BE2C (cell line): Measurements from ENCODE around the gene SPDEF.

Source experiments
- DNase-seq: peaks from one replicate; pipeline ENCODE4 v3.0.0-alpha.2; 2020
- H3K27me3 ChIP-seq: fragments of 250-450 bp; sonication (Bioruptor Pico); 2 replicates; pipeline ENCODE4 v1.5.1; 2020; ENCODE audit warnings: mild to moderate bottlenecking
- H3K36me3 ChIP-seq: fragments of 250-450 bp; sonication (Bioruptor Pico); 2 replicates; pipeline ENCODE4 v1.5.1; 2020; ENCODE audit warnings: mild to moderate bottlenecking
- H3K4me1 ChIP-seq: fragments of 250-450 bp; sonication (Bioruptor Pico); 2 replicates; pipeline ENCODE4 v1.5.1; 2020
- H3K4me3 ChIP-seq: 2 replicates; pipeline ENCODE4 v1.5.1; 2011; ENCODE audit warnings: low read depth, low read length
- H3K9me3 ChIP-seq: fragments of 250-450 bp; sonication (Bioruptor Pico); 2 replicates; pipeline ENCODE4 v1.5.1; 2020
- TF ChIP-seq, protein P1 (sequence below): IDR thresholded peaks from 2 replicates; pipeline ENCODE4 v1.5.1; 2012; ENCODE audit warnings: mild to moderate bottlenecking, low read depth, low read length

SPDEF gene

DNA sequence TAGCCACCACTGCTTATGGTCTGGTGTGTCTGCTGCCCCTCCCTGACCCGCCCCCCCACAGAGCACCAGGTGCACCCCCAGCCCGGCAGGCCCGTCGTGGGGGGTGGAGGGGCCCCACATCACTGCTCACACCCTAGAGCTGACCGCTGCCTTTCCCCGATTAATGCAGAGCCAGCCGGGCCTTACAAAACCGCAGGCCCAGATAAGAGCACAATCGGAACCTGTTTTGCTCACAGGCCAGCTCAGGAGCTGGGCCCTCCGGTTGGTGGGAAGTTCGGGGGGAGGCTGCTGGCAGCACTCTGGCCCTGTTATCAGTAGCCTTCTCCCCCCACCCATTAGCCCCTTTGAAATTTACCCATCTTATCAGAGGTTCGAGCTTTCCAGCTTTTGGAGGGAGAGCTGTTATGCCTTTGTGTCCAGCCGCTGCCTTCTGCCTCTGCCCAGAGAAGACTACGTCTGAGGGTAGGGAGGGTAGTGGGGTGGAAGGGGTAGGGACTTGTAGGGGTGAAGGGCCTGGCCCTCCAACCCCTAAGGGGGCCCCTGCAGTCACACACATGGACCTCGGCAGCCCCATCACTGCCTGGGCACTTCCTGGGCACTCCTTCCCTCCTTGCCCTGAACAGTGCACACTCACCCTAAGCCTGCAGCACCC lies 6.9 kb upstream of the SPDEF start:
- no peak overlapping the region for H3K4me3 ChIP-seq
- no peaks in the 10 kb centered on the region for H3K27me3 ChIP-seq
- TF ChIP-seq, protein P1, sequence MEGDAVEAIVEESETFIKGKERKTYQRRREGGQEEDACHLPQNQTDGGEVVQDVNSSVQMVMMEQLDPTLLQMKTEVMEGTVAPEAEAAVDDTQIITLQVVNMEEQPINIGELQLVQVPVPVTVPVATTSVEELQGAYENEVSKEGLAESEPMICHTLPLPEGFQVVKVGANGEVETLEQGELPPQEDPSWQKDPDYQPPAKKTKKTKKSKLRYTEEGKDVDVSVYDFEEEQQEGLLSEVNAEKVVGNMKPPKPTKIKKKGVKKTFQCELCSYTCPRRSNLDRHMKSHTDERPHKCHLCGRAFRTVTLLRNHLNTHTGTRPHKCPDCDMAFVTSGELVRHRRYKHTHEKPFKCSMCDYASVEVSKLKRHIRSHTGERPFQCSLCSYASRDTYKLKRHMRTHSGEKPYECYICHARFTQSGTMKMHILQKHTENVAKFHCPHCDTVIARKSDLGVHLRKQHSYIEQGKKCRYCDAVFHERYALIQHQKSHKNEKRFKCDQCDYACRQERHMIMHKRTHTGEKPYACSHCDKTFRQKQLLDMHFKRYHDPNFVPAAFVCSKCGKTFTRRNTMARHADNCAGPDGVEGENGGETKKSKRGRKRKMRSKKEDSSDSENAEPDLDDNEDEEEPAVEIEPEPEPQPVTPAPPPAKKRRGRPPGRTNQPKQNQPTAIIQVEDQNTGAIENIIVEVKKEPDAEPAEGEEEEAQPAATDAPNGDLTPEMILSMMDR: no peak
- no peaks in the 10 kb centered on the region for H3K4me1 ChIP-seq
- DNase-seq: no peak
- no peaks in the 10 kb centered on the region for H3K36me3 ChIP-seq
- no peaks in the 10 kb centered on the region for H3K9me3 ChIP-seq

DNA sequence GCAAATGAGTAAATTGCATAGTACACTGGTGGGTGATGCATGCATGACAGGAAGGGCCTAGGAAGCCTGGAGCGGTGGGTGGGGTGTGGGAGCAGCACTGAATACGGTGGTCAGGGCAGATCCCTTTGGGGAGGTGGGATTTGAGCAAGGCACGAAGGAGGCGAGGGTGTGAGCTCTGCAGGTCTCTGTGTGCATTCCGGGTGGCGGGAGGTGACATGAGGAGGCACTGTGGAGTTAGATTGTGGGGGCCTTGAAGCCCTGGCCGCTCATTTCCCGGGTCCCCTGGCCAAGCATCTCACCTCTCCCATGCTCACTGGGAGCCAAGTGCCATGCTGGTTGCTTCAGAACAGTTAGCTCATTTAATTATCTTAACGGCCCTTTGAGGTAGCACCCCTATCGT lies 6.2 kb upstream of the SPDEF start:
- Histone ChIP-seq H3K4me3 (no peak overlapping the region), H3K9me3 (no peaks in the 10 kb centered on the region), H3K36me3 (no peaks in the 10 kb centered on the region), H3K4me1 (no peaks in the 10 kb centered on the region), H3K27me3 (no peaks in the 10 kb centered on the region)
- TF ChIP-seq, protein P1: no peak
- DNase-seq: no peak

DNA sequence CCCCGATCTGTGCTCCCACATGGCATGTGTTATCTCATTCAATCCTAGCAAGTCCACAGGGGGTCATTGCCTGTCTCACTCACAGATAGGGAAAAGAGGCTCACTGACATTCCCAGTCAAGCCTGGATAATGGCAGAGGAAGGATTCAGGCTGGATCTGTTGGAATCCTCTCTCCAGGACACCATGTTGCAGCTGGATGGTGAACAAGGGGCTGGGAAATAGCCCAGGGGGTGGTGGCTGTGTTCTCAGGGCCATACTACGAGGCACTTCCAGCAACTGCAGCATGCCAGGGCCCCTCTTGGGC lies 5.0 kb upstream of the SPDEF start:
- no peaks in the 10 kb centered on the region for H3K27me3 ChIP-seq
- H3K36me3 ChIP-seq: no peaks in the 10 kb centered on the region
- TF ChIP-seq, protein P1: no peak
- H3K4me1 ChIP-seq: no peaks in the 10 kb centered on the region
- H3K9me3 ChIP-seq: no peaks in the 10 kb centered on the region
- no peak for DNase-seq
- no peak overlapping the region for H3K4me3 ChIP-seq

DNA sequence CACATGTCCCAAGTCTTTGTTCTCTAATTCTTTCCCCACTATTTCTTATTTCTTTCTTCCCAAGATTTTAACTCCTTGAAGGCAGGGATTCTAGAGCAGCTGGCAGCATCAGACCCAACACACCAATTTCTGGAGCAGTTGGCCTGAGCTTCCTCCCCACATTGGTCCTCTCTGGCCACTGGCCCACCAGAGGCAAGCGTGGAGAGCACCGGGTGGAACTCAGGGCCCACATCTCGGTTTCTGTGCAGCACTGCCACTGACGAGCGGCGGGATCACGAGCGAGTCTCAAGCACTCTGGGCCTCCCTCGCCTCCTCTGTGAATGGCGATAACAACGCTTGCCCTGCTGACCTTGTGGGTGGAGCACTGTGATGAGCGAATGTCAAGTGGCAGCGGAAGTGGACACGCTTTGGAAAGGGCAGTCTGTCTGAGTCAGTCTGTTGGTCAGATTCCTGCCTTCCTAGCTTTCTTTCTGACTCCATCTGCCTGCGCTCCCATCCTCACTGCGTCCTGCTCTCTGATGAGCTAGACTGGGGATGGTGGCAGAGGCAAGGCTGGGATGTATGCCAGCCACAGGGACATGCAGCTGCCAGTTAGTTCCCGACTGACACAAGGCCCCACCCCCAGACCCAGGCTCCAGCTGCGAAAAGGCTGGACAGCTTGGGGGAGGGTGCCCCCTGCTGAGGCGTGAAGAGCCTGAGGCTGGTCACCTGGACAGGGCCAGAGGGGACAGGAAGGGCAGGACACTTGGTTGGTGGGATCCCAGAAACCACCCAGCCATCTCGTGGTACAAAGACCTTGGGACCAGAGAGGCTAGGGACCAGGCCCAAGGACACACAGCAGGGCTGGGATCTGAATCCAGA lies 4.5 kb upstream of the SPDEF start:
- H3K36me3 ChIP-seq: no peaks in the 10 kb centered on the region
- no peaks in the 10 kb centered on the region for H3K4me1 ChIP-seq
- H3K9me3 ChIP-seq: no peaks in the 10 kb centered on the region
- TF ChIP-seq, protein P1: no peak
- H3K27me3 ChIP-seq: no peaks in the 10 kb centered on the region
- H3K4me3 ChIP-seq: no peak overlapping the region
- DNase-seq: peak; percentile 36

DNA sequence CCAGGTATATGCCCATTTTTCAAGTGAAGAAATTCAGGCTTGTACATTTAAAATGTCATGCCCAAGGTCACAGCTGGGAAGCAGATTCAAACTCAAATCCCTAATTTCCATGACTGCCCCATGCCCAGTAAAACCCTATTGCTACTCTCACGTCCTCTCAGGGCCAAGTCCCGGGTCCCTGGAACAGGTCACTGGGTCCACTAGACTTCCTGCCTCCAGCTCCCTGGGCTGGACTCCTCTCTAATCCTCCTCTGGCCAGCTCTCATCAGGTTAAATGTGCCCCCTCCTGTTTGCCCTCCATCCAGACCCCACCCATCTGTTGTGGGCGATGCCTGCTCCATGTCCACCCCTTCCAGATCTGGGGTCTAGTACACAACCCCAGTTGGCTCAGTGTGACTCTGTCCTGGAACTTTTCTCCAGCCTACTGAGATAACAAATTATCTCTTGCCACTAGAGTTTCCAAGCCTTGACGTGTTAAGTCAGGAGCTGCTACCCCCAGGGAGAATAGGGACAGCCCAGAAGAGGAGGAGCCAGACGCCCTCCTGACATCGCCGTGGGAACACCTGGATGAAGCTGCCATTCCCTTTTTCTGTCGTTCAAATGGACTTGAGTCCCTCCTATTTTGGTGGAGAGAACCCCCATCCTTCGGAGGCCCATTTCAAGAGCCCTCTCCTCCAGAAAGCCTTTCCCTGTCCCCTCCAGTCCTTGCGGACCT lies 3.7 kb upstream of the SPDEF start:
- Histone ChIP-seq H3K9me3 (no peaks in the 10 kb centered on the region), H3K36me3 (no peaks in the 10 kb centered on the region), H3K4me1 (no peaks in the 10 kb centered on the region), H3K27me3 (no peaks in the 10 kb centered on the region), H3K4me3 (no peak overlapping the region)
- no peak for DNase-seq
- TF ChIP-seq, protein P1: no peak
